GM10847 (cell line): ENCODE results near the gene CTDSPL.

Experiments
- POLR2A ChIP-seq: IDR thresholded peaks from 2 replicates; pipeline ENCODE4 v1.6.1; 2011; ENCODE audit not compliant: insufficient read length; ENCODE audit errors: extremely low read depth

The CTDSPL gene

DNA sequence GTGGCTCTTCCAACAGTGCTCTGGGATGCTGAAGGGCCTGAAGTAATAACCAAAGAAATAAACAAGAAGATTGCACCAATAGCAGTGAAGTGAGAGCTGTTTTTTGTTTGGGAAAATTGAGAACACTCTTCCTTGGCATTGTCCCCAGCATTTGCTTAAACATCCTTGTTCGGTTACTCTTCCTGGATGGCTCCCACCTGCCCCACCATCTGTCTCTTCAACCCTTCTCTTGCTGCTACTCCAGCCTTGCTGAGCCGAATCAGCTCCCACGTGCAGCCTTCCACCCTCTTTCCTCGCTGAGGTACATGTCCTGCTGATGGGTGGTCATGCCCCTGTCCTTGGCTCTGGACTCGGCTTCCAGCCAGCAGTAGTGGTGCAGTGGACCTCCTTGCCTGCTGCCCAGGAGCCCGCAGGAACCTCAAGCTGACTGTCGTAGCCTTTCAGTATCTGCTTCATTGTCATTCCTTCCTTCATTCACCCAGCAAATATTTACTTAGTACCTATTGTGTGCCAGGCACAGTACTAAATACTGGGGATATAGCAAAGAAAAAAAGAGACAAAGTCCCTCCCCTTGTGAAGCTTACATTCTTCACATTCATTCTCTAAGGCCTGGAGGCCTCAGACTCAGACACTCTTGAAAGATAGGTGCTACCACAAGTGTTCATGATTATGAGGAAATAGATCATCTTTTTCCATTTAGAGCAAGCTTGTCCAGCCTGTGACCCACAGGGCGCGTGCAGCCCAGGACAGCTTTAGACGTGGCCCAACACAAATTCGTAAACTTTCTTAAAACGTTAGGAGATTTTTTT, 111.8 kb downstream of the CTDSPL start:
- no peak for TF ChIP-seq POLR2A

GRCh38 chr3:37974121-37975083, 112.7 kb downstream of the CTDSPL start:
- TF ChIP-seq POLR2A, result no peak

GRCh38 chr3:37979541-37980461, 118.1 kb downstream of the CTDSPL start:
- no peak for TF ChIP-seq POLR2A

- no peak for TF ChIP-seq POLR2A
Observed at GRCh38 chr3:37980462-37981347, 119.0 kb downstream of the CTDSPL start.

GRCh38 chr3:37981348-37981664, 119.6 kb downstream of the CTDSPL start:
- no peak for TF ChIP-seq POLR2A

DNA sequence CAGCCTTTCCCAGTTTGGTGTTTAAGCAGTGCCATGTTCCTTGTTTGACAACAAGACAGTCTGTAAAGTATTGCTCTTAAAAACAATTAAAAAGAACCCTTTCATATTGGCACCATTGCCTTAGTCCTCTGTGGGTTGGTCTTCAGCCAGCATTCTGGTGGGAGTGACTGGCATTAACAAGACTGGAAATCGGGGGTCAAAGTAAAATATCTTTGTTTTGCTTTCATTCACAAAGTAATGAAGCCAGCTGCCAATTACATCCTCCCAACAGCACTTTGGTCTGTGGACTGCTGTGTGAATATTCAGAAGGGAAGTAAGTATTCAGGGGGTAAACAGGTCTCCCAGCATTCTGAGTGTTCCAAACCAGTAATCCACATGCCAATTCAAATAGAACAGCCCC, 120.7 kb downstream of the CTDSPL start:
- no peak for TF ChIP-seq POLR2A

DNA sequence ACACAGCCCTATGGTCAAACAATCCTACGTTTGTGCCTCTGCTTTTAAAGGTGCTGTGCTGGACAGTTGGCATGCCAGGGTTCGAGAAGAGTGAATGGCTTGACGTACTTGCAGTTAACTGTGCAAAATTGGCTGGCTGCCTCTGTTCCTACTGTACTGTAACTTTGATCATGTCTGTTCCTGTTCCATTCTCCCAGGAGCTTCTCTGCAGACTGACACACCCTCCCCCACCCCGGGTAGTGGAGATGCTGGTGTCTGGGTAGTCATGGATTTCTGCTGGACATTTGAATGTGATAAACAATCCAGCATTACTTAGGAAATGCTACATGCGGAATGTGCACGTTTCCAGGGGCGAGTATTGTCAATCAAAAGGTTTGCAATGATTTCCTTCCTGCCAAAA, 122.4 kb downstream of the CTDSPL start:
- no peak for TF ChIP-seq POLR2A

- no peak for TF ChIP-seq POLR2A
Observed at GRCh38 chr3:37984596-37984995, 122.9 kb downstream of the CTDSPL start.

DNA sequence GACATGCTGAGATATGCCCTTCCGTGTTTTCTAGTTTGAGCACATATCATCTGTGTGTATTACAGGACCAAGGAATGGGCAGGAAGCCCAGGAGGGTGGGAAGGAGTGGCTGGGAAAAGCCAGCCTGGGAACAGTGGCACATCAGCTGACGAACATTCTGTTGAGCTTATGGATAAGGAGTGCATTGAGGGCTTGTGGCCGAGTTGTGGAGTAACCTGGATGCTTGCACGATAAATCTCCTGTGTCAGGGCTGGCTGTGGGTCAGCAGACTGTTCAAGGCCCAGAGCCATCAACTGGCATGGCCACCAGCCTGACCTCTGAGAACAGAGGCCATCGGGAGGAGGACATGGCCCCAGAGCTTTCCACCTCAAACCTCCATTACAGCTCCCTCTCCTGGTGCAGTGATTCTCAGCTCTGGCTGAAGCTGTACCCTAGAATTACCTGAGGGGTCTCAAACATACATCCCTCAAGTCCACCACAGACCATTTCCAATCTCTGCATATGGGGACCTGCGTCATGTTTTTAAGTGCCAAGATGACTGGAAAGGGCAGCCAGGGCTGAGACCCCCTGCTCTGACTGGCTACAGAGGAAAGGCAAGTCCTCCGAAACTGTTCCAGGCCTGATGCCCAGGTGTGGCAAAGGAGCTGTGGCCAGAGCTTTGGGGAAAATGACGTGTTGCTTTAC, 124.1 kb downstream of the CTDSPL start:
- no peak for TF ChIP-seq POLR2A

DNA sequence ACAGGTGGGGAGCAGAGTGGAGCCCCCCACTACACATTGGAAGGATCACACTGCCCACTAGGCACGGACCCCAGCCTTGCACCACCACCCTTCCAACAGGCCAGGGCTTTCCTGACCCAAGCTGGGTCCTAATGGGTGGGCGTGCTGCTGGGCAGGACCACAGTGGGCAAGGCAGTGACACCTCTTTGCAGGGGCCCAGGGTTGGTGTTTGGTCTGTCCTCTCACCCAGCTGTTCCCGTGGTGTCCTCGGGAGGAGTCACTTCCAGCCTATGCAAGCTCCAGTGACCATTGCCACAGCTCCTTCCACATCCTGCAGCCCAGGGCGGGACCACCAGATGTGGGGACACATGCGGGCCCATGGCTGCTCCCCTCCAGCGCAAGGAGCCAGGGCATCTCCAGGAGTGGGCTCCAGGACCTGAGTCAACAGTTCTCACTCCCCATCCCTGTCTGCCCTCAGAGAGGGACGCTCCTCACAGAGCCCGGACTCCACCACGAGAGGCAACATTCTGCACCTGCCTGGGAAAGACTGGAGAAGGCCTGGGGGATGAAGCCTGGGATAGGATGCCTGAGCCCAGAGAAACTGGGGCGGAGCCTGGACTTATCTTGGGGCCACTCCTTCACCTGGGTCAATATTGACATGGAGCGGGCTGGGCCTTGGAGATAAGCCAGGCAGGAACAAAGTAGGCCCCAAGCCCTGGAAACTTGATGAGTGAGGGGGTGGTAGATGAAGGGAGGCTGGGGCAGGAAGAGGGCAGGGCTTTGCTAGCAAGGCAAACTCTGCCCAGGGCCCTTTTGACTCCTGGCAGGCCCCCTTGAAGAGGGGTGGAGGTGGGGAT, 125.0 kb downstream of the CTDSPL start:
- TF ChIP-seq POLR2A, result no peak

DNA sequence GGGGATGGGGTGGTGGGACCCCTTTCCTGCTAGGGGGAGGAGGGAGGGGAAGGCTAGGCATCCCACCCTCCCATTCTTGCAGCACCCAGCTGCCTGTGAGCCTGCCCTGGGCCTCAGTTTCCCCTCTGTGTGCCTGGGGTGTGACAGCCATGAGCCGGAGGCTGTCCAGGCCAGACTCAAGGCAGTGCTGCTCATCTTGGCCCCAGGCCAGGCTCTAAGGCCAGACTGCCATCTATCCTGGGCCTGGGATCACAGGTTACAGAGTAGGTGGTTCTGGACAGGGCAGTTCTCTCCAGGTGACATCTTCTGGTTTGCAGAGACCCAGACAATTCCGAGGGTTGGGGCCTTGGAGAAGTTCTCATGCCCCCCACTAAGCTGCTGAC, 125.6 kb downstream of the CTDSPL start:
- TF ChIP-seq POLR2A, result no peak

- TF ChIP-seq POLR2A, result no peak
Observed at GRCh38 chr3:37987751-37988179, 126.1 kb downstream of the CTDSPL start.

DNA sequence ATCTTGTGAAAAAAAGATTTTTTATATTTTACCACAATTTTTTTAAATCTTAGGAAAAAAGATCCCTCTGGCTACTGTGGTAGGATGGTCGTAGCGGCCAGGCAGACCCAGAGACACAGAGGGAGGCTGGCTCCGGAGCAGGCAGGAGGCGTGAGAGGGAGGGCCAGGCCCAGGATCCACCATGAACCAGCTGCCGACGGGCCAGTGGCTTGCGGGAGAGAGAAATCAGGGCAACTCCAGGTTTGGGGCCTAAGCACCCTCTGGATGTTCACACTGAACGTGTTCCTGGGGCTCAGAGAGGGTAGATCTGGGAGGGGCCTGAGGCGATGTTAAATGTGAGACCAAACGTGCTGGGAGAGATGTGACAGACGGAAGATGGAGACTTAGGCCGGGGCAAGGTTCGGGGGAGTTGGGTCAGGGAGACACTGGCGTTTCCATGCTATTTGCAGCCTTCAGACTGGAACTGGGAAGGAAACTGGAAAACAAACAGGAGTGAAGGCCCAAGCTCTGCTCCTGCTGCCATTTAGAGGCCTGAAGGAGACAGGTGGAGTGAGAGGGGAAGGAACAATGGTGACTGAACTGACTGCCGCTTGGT, 127.3 kb downstream of the CTDSPL start:
- TF ChIP-seq POLR2A, result no peak
